Colonic mucosa (tissue), 4 donors: ENCODE data around the gene NANOS1. TPM values are rescaled to one million over a fixed set of nuclear protein-coding genes. Genes with fewer than 3 reads are reported as not detected.

Source experiments
- DNase-seq: peaks from one replicate; pipeline ENCODE4 v3.0.0-alpha.2; 2020
- H3K27ac ChIP-seq: fragments of 200-600 bp; one replicate; pipeline ENCODE4 v1.8.0; 2021
- H3K27me3 ChIP-seq: fragments of 200-600 bp; one replicate; pipeline ENCODE4 v1.8.0; 2021
- H3K36me3 ChIP-seq: fragments of 200-600 bp; one replicate; pipeline ENCODE4 v1.8.0; 2021
- H3K4me1 ChIP-seq: fragments of 200-600 bp; one replicate; pipeline ENCODE4 v1.8.0; 2021; ENCODE audit warnings: mild to moderate bottlenecking
- H3K4me3 ChIP-seq: fragments of 200-600 bp; one replicate; pipeline ENCODE4 v1.8.0; 2021
- H3K9ac ChIP-seq, 2 donors: one replicate each; pipeline ENCODE4 v1.7.0; 2013; ENCODE audit warnings: control low read depth in 2 of 2, low read depth in 2 of 2, low read length in 2 of 2
- H3K9me3 ChIP-seq: fragments of 200-600 bp; one replicate; pipeline ENCODE4 v1.8.0; 2021
- intact Hi-C: fragments of 100-400 bp; cut with DNase I; formaldehyde crosslinking; loops from one replicate; pipeline ENCODE4 v1.14.1; 2022
- total RNA-seq, 2 donors: library from RNA; stranded (reverse); fragmentation: NEBNext Ultra II Directional in 1 of 2; extraction: Animal tissue kit (Norgen Biotek cat#: 25700) in 1 of 2; gene quantifications; one replicate each; pipeline ENCODE4 v1.2.1, GENCODE V29; 2021
- TF ChIP-seq, protein P1 (sequence below): fragments of 200-600 bp; IDR thresholded peaks from one replicate; pipeline ENCODE4 v1.8.0; 2022; ENCODE audit warnings: antibody characterized with exemption, mild to moderate bottlenecking
- donor health status: healthy.
- donor health status: DM: no; HTN: no; CAD: no.
- donor health status: DM: no; HTN: no; CAD: no.

The NANOS1 gene
- total RNA-seq, 2 donors from 2014 or later: 0.30 to 0.74 TPM

DNA sequence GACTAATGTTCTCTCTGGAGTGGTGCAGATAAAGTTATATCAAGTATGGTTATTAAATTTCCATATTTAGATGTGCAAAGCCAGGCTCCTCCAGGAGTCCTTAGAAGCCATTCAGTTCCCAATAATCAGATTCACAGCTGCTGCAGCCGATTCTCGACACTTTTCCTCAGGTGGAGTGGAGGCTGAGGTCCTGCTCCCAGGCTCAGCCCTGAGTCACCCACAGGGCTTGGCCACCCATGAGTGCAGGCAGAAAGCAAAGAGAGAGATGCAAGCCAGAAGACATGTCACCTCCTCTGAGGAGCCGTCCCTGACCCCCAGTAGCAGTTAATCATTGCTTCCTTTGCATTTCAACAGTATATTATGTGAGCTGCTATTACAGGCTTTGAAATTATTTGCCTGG, 36.3 kb upstream of the NANOS1 start:
- TF ChIP-seq, protein P1, sequence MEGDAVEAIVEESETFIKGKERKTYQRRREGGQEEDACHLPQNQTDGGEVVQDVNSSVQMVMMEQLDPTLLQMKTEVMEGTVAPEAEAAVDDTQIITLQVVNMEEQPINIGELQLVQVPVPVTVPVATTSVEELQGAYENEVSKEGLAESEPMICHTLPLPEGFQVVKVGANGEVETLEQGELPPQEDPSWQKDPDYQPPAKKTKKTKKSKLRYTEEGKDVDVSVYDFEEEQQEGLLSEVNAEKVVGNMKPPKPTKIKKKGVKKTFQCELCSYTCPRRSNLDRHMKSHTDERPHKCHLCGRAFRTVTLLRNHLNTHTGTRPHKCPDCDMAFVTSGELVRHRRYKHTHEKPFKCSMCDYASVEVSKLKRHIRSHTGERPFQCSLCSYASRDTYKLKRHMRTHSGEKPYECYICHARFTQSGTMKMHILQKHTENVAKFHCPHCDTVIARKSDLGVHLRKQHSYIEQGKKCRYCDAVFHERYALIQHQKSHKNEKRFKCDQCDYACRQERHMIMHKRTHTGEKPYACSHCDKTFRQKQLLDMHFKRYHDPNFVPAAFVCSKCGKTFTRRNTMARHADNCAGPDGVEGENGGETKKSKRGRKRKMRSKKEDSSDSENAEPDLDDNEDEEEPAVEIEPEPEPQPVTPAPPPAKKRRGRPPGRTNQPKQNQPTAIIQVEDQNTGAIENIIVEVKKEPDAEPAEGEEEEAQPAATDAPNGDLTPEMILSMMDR: no peak
- DNase-seq: no peak
- Histone ChIP-seq H3K4me3 (no peak overlapping the region), H3K27ac (no peak overlapping the region), H3K27me3 (no peaks in the 10 kb centered on the region), H3K9me3 (no peaks in the 10 kb centered on the region), H3K36me3 (no peaks in the 10 kb centered on the region), H3K9ac (no peak overlapping the region), H3K4me1 (no peaks in the 10 kb centered on the region)
- intact Hi-C loops: no loop called here

DNA sequence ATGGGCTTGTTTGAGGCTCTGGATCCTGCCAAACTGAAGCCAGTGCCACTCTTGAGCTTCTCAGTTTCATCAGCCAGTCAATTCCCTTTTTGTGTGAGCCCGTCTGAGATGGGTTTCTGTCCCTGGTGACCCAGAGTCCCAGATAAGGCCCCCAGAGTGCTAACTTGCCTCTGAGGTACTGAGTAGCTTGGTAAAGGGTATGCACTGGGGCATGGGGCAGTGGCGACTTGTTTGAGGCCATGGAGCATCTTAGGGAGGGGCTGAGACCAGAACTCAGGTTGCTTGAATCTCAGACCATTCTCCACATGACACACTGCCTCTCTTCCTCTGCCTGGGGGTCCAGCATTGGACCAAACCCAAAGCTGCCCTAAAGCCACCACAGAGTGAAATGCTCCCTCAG, 35.2 kb upstream of the NANOS1 start:
- DNase-seq: no peak
- TF ChIP-seq, protein P1: no peak
- no peaks in the 10 kb centered on the region for H3K27me3 ChIP-seq
- H3K9me3 ChIP-seq: no peaks in the 10 kb centered on the region
- no peak overlapping the region for H3K4me3 ChIP-seq
- no peak overlapping the region for H3K27ac ChIP-seq
- H3K36me3 ChIP-seq: no peaks in the 10 kb centered on the region
- H3K9ac ChIP-seq: no peak overlapping the region
- intact Hi-C loops: no loop called here
- H3K4me1 ChIP-seq: no peaks in the 10 kb centered on the region

DNA sequence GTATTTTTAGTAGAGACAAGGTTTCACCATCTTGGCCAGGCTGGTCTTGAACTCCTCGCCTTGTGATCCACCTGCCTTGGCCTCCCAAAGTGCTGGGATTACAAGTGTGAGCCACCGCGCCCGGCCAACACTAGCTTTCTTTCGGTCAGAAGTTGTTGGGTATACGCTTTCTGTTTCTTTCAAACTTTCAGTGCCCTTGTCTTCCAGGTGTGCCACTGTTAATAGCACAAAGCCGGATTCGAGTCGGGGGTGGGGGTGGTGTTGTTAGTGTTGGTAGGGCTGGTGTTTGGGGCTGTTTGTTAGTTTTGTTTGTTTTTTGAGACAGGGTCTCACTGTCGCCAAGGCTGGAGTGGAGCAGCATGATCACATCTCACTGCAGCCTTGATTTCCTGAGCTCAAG, 33.8 kb upstream of the NANOS1 start:
- Histone ChIP-seq H3K27ac (no peak overlapping the region), H3K36me3 (no peaks in the 10 kb centered on the region), H3K27me3 (no peaks in the 10 kb centered on the region), H3K4me1 (no peaks in the 10 kb centered on the region), H3K9ac (no peak overlapping the region), H3K9me3 (no peaks in the 10 kb centered on the region), H3K4me3 (no peak overlapping the region)
- TF ChIP-seq, protein P1: no peak
- DNase-seq: no peak
- intact Hi-C loops: no loop called here

DNA sequence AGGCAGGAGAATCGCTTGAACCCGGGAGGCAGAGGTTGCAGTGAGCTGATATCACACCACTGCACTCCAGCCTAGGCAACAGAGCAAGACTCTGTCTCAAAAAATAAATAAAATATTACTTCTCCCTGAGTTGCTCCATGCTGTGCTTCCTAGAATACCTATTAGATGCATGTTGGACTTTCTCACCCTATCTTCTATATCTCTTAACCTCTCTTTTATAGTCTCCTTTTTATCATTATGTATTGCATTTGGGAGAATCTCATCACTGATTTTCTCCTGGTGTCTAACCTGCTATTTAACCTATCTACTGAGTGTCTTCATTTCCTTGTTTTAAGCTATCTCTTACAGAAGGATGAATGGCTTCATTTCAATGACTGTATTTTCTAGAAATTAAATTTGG, 32.1 kb upstream of the NANOS1 start:
- H3K4me3 ChIP-seq: no peak overlapping the region
- H3K4me1 ChIP-seq: no peaks in the 10 kb centered on the region
- intact Hi-C loops: no loop called here
- no peaks in the 10 kb centered on the region for H3K36me3 ChIP-seq
- TF ChIP-seq, protein P1: no peak
- H3K9ac ChIP-seq: no peak overlapping the region
- no peaks in the 10 kb centered on the region for H3K9me3 ChIP-seq
- H3K27ac ChIP-seq: no peak overlapping the region
- DNase-seq: no peak
- no peaks in the 10 kb centered on the region for H3K27me3 ChIP-seq

DNA sequence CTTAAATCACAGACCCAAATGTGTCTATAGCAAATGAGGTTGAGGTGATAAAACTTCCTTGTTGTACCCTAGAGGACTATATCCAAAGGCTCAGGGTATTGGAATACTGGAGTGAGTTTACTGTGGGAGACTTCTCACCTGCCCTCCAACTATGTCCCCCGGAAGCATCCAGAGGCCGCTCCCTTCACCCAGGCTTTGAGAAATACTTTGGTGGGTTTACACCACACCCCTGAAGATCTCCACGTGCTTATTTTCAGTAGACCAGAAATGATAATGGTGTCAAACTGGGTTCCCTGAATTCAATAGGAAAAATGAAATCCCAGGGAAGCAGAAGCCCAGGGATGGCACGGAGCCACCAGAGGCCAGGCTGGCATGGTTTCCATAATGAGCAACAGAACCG, 31.3 kb upstream of the NANOS1 start:
- intact Hi-C loops: no loop called here

More for the DNA sequence above, 31.3 kb upstream of the NANOS1 start:
- Histone ChIP-seq H3K4me3 (no peak overlapping the region), H3K4me1 (no peaks in the 10 kb centered on the region), H3K9ac (no peak overlapping the region), H3K27me3 (no peaks in the 10 kb centered on the region), H3K27ac (no peak overlapping the region), H3K36me3 (no peaks in the 10 kb centered on the region), H3K9me3 (no peaks in the 10 kb centered on the region)
- TF ChIP-seq, protein P1: no peak
- no peak for DNase-seq
